Measurements from ENCODE around the gene TBC1D22A.
A peak's percentile ranks its signal among the peaks of the same experiment; 100 is the strongest.

The TBC1D22A gene

GRCh38 chr22:46914916-46915894, 152.8 kb downstream of the TBC1D22A start:
- DNase-seq: no peak

GRCh38 chr22:46915950-46916730, 153.7 kb downstream of the TBC1D22A start:
- no peak for DNase-seq

GRCh38 chr22:46916886-46917770, 154.7 kb downstream of the TBC1D22A start:
- no peak for DNase-seq

- no peak for DNase-seq
Observed at GRCh38 chr22:46917771-46918101, 155.3 kb downstream of the TBC1D22A start.

GRCh38 chr22:46918197-46918596, 155.7 kb downstream of the TBC1D22A start:
- DNase-seq: no peak

- no peak for DNase-seq
Observed at GRCh38 chr22:46922037-46922436, 159.6 kb downstream of the TBC1D22A start.

GRCh38 chr22:46923394-46923793, 160.9 kb downstream of the TBC1D22A start:
- no peak for DNase-seq

GRCh38 chr22:46925818-46926217, 163.4 kb downstream of the TBC1D22A start:
- DNase-seq: no peak

- no peak for DNase-seq
Observed at GRCh38 chr22:46929046-46929709, 166.7 kb downstream of the TBC1D22A start.

- DNase-seq: no peak
Observed at GRCh38 chr22:46929710-46930204, 167.3 kb downstream of the TBC1D22A start.

- no peak for DNase-seq
Observed at GRCh38 chr22:46931414-46931813, 169.0 kb downstream of the TBC1D22A start.

- no peak for DNase-seq
Observed at GRCh38 chr22:46931881-46932280, 169.4 kb downstream of the TBC1D22A start.

GRCh38 chr22:46933040-46933930, 170.8 kb downstream of the TBC1D22A start:
- DNase-seq: no peak

- DNase-seq: no peak
Observed at GRCh38 chr22:46934172-46934745, 171.8 kb downstream of the TBC1D22A start.

- peak; percentile 12 for DNase-seq
Observed at GRCh38 chr22:46934746-46935491, 172.5 kb downstream of the TBC1D22A start.

GRCh38 chr22:46935506-46936377, 173.3 kb downstream of the TBC1D22A start:
- no peak for DNase-seq

GRCh38 chr22:46936378-46936903, 174.0 kb downstream of the TBC1D22A start:
- DNase-seq: no peak

- DNase-seq: no peak
Observed at GRCh38 chr22:46937185-46937584, 174.7 kb downstream of the TBC1D22A start.

GRCh38 chr22:46937939-46938338, 175.5 kb downstream of the TBC1D22A start:
- no peak for DNase-seq
